Progenitor cell of endocrine pancreas (in vitro differentiated cells): ENCODE data around the gene DNAH1. TPM values are rescaled to one million over a fixed set of nuclear protein-coding genes. Genes with fewer than 3 reads are reported as not detected.
"Not testable (repeated sequence)": the region's sequence is repeated elsewhere in the genome, so short reads cannot be mapped to it uniquely, and the experiment has no call there.

Source experiments
- DNase-seq: peaks from one replicate; pipeline ENCODE4 v3.0.0; 2021; ENCODE audit warnings: low spot score; ENCODE audit not compliant: unreplicated experiment
- H3K27ac Mint-ChIP-seq: 2 replicates; pipeline ENCODE4 v1.8.0; 2021; ENCODE audit warnings: mild to moderate bottlenecking, moderate library complexity, mixed read lengths
- H3K27me3 Mint-ChIP-seq: 2 replicates; pipeline ENCODE4 v1.8.0; 2021; ENCODE audit warnings: mixed read lengths
- H3K36me3 Mint-ChIP-seq: 2 replicates; pipeline ENCODE4 v1.8.0; 2022; ENCODE audit warnings: mixed read lengths; ENCODE audit not compliant: insufficient read depth
- H3K4me1 Mint-ChIP-seq: 2 replicates; pipeline ENCODE4 v1.8.0; 2021; ENCODE audit warnings: low read depth, mixed read lengths
- H3K4me3 Mint-ChIP-seq: 2 replicates; pipeline ENCODE4 v1.8.0; 2021; ENCODE audit warnings: low read depth, mild to moderate bottlenecking, moderate library complexity, mixed read lengths
- H3K9me3 Mint-ChIP-seq: 2 replicates; pipeline ENCODE4 v1.8.0; 2021; ENCODE audit warnings: low read depth, mixed read lengths
- total RNA-seq: library from RNA; stranded (reverse); gene quantifications from 2 replicates; pipeline ENCODE4 v1.2.1, GENCODE V29; 2021
- TF ChIP-seq, protein P1 (sequence below): fragments of 200-600 bp; sonication (generic); IDR thresholded peaks from one replicate; pipeline ENCODE4 v1.5.0; 2021; ENCODE audit warnings: antibody characterized with exemption, mild to moderate bottlenecking; ENCODE audit not compliant: unreplicated experiment

DNAH1 gene
- total RNA-seq, 1 donor from 2014 or later = 14.0 TPM

GRCh38 chr3:52272831-52273230 is 43.3 kb upstream of the DNAH1 start:
- Mint-ChIP-seq H3K36me3 (peaks cover 23% of the 10 kb centered on the region), H3K27ac (no peak overlapping the region), H3K27me3 (no peaks in the 10 kb centered on the region)

DNA sequence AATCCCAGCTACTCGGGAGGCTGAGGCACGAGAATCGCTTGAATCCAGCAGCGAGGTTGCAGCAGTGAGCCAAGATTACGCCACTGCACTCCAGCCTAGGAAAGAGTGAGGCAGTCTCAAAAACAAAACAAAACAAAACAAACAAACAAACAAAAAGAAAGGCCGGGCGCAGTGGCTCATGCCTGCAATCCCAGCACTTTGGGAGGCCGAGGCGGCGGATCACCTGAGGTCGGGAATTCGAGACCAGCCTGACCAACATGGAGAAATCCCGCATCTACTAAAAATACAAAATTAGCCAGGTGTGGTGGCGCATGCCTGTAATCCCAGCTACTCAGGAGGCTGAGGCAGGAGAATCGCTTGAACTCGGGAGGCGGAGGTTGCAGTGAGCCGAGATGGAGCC is 41.3 kb upstream of the DNAH1 start:
- peak overlapping the region; percentile 73 for H3K27ac Mint-ChIP-seq
- H3K9me3 Mint-ChIP-seq, H3K27me3 Mint-ChIP-seq, H3K4me3 Mint-ChIP-seq, DNase-seq: not testable (repeated sequence)
- peaks cover 38% of the 10 kb centered on the region for H3K4me1 Mint-ChIP-seq
- peaks cover 19% of the 10 kb centered on the region for H3K36me3 Mint-ChIP-seq

More at GRCh38 chr3:52272831-52273230, 43.3 kb upstream of the DNAH1 start:
- H3K9me3 Mint-ChIP-seq = no peaks in the 10 kb centered on the region
- H3K4me1 Mint-ChIP-seq = peaks cover 31% of the 10 kb centered on the region
- H3K4me3 Mint-ChIP-seq = no peak overlapping the region
- TF ChIP-seq, protein P1, sequence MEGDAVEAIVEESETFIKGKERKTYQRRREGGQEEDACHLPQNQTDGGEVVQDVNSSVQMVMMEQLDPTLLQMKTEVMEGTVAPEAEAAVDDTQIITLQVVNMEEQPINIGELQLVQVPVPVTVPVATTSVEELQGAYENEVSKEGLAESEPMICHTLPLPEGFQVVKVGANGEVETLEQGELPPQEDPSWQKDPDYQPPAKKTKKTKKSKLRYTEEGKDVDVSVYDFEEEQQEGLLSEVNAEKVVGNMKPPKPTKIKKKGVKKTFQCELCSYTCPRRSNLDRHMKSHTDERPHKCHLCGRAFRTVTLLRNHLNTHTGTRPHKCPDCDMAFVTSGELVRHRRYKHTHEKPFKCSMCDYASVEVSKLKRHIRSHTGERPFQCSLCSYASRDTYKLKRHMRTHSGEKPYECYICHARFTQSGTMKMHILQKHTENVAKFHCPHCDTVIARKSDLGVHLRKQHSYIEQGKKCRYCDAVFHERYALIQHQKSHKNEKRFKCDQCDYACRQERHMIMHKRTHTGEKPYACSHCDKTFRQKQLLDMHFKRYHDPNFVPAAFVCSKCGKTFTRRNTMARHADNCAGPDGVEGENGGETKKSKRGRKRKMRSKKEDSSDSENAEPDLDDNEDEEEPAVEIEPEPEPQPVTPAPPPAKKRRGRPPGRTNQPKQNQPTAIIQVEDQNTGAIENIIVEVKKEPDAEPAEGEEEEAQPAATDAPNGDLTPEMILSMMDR = no peak
- DNase-seq = no peak

GRCh38 chr3:52277071-52277964 is 38.8 kb upstream of the DNAH1 start:
- H3K4me1 Mint-ChIP-seq = peaks cover 44% of the 10 kb centered on the region
- no peaks in the 10 kb centered on the region for H3K9me3 Mint-ChIP-seq
- TF ChIP-seq, protein P1 = no peak
- H3K36me3 Mint-ChIP-seq = peaks cover 18% of the 10 kb centered on the region
- H3K4me3 Mint-ChIP-seq = peak overlapping the region; percentile 95
- H3K27me3 Mint-ChIP-seq = no peaks in the 10 kb centered on the region
- peak overlapping the region; percentile 95 for H3K27ac Mint-ChIP-seq
- DNase-seq = no peak

- H3K9me3 Mint-ChIP-seq = no peaks in the 10 kb centered on the region
- peak overlapping the region; percentile 99 for H3K27ac Mint-ChIP-seq
- H3K4me1 Mint-ChIP-seq = peaks cover 43% of the 10 kb centered on the region
- peaks cover 15% of the 10 kb centered on the region for H3K36me3 Mint-ChIP-seq
- TF ChIP-seq, protein P1 = peak; percentile 54
- peak overlapping the region; percentile 95 for H3K4me3 Mint-ChIP-seq
- no peak for DNase-seq
- H3K27me3 Mint-ChIP-seq = no peaks in the 10 kb centered on the region
These were observed 38.1 kb upstream of the DNAH1 start for GRCh38 chr3:52277972-52278509.

- H3K27me3 Mint-ChIP-seq = no peaks in the 10 kb centered on the region
- peak within 1 kb of the TSS; percentile 95 for H3K4me3 Mint-ChIP-seq
- no peaks in the 10 kb centered on the region for H3K9me3 Mint-ChIP-seq
- peaks cover 49% of the 10 kb centered on the region for H3K4me1 Mint-ChIP-seq
- peak within 1 kb of the TSS; percentile 99 for H3K27ac Mint-ChIP-seq
- DNase-seq = peak; percentile 98
- TF ChIP-seq, protein P1 = peak; percentile 65
- H3K36me3 Mint-ChIP-seq = peaks cover 13% of the 10 kb centered on the region
These were observed 37.5 kb upstream of the DNAH1 start, which contains the start of gene WDR82 for GRCh38 chr3:52278510-52279069. TSS of gene WDR82 (minus strand) at chr3:52278649. CDS start at chr3:52278361, 288 bp downstream.
